ENCODE results near the gene METAP1.

GRCh38 chr4:98997166-98997565 is 1.6 kb downstream of the METAP1 start:
- TF ChIP-seq ZNF70 (CRISPR knock-in tag; IDR thresholded peaks at IDR 0.05) (no peak), PPARA (CRISPR knock-in tag; IDR thresholded peaks at IDR 0.05; ENCODE audit: borderline replicate concordance) (no peak), RARB (CRISPR knock-in tag; IDR thresholded peaks at IDR 0.05) (no peak), TCF4 (CRISPR knock-in tag; IDR thresholded peaks at IDR 0.05; ENCODE audit: borderline replicate concordance) (no peak), ARNTL (CRISPR knock-in tag; IDR thresholded peaks at IDR 0.05; ENCODE audit: borderline replicate concordance, low read depth) (no peak), ZFP30 (CRISPR knock-in tag; IDR thresholded peaks at IDR 0.05) (no peak), ZFP3 (CRISPR knock-in tag; IDR thresholded peaks at IDR 0.05) (no peak), PATZ1 (CRISPR knock-in tag; IDR thresholded peaks at IDR 0.05; ENCODE audit: borderline replicate concordance) (no peak), ISL1 (CRISPR knock-in tag; IDR thresholded peaks at IDR 0.05) (no peak), ZC3H10 (CRISPR knock-in tag; IDR thresholded peaks at IDR 0.05) (no peak), BACH2 (CRISPR knock-in tag; IDR thresholded peaks at IDR 0.05; ENCODE audit: borderline replicate concordance) (no peak)
- TF ChIP-seq, protein P1, sequence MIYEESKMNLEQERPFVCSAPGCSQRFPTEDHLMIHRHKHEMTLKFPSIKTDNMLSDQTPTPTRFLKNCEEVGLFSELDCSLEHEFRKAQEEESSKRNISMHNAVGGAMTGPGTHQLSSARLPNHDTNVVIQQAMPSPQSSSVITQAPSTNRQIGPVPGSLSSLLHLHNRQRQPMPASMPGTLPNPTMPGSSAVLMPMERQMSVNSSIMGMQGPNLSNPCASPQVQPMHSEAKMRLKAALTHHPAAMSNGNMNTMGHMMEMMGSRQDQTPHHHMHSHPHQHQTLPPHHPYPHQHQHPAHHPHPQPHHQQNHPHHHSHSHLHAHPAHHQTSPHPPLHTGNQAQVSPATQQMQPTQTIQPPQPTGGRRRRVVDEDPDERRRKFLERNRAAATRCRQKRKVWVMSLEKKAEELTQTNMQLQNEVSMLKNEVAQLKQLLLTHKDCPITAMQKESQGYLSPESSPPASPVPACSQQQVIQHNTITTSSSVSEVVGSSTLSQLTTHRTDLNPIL (CRISPR knock-in tag; IDR thresholded peaks at IDR 0.05; ENCODE audit: low read depth): no peak

Measured in SK-N-SH treated with all-trans-retinoic acid at 6 μM for 48 hours (cell line).